ENCODE data around the gene AFMID.

The AFMID gene

DNA sequence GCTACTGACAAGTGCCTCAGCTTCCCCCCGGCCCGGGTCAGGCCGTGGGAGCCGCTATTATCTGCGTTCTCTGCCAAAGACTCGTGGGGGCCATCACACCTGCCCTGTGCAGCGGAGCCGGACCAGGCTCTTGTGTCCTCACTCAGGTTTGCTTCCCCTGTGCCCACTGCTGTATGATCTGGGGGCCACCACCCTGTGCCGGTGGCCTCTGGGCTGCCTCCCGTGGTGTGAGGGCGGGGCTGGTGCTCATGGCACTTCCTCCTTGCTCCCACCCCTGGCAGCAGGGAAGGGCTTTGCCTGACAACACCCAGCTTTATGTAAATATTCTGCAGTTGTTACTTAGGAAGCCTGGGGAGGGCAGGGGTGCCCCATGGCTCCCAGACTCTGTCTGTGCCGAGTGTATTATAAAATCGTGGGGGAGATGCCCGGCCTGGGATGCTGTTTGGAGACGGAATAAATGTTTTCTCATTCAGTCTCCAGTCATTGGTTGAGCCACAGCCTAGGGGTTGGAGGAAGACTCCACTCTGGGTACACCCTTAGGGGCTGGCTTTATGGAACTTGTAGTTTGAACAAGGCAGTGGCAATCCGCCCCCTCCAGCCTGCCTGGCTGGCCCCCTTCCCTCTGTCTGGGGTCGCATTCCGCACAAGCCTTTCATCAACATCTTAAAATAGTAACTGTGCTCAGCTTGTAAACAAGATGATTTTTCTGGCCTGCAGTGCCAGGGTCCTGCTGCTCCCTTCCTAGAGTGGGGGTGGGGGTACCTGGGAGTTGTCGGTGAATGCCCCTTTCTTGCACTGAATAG lies 14.7 kb upstream of the AFMID start:
- TF ChIP-seq, protein P1, sequence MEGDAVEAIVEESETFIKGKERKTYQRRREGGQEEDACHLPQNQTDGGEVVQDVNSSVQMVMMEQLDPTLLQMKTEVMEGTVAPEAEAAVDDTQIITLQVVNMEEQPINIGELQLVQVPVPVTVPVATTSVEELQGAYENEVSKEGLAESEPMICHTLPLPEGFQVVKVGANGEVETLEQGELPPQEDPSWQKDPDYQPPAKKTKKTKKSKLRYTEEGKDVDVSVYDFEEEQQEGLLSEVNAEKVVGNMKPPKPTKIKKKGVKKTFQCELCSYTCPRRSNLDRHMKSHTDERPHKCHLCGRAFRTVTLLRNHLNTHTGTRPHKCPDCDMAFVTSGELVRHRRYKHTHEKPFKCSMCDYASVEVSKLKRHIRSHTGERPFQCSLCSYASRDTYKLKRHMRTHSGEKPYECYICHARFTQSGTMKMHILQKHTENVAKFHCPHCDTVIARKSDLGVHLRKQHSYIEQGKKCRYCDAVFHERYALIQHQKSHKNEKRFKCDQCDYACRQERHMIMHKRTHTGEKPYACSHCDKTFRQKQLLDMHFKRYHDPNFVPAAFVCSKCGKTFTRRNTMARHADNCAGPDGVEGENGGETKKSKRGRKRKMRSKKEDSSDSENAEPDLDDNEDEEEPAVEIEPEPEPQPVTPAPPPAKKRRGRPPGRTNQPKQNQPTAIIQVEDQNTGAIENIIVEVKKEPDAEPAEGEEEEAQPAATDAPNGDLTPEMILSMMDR (IDR thresholded peaks at IDR 0.05; ENCODE audit: low read depth, low read length): no peak
- no peak for DNase-seq (ENCODE audit: extremely low read depth, low read depth)

DNA sequence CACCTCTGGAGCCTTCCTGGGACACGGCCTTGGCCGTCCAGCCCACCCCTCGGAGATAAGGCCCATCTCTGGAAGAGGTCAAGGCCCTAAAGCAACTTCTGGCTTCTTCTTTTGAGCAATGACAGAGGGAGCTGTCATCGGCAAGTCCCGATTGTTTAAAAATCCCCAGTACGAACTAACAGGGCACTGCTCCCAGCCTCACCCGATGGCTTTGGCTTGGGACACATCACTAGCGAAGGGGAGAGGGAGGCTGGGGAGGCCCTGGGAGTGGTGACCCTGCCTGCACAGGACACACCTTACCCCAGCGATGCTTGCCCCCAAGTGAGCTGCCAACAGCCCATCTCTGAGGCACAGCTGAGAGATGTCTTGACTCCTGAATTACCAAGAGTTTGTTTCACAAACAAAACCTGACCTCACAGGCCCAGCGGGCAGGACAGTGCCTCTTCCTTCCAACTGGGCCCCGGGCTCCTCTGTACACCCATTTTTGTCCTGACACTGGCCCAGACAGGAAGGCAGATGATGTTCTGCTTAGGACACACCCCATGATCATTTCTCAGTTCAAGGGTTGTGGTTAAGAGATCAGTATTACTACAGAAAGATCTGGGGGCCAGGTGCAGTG lies 14.0 kb upstream of the AFMID start:
- DNase-seq (ENCODE audit: extremely low read depth, low read depth): no peak
- TF ChIP-seq, protein P1 (IDR thresholded peaks at IDR 0.05; ENCODE audit: low read depth, low read length): no peak

DNA sequence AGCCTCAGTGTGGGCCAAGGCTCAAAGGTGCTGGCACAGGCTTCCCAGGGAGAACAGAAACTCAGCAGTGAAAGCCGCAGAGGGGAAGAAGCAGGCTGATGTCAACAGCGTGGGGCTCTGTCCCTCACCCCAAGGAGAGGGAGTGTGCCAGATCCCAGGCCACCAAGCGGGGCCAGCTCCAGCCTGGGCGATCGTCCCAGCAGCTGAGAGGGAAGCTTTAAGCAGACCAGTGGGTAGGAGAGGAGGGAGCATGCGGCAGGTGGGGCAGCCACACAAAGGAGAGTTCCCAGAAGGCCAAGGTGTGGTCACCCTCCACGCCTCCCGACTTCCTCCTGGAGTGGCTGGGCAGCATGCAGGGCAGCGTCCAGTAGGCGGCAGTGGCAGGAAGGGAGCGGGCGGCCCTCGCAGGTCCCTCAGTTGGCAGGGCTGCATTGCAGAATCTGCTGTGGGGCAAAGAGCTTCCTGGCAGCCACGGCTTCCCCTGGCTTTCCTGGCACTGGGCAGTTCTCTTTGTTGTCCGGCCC lies 12.8 kb upstream of the AFMID start:
- DNase-seq (ENCODE audit: extremely low read depth, low read depth): no peak

DNA sequence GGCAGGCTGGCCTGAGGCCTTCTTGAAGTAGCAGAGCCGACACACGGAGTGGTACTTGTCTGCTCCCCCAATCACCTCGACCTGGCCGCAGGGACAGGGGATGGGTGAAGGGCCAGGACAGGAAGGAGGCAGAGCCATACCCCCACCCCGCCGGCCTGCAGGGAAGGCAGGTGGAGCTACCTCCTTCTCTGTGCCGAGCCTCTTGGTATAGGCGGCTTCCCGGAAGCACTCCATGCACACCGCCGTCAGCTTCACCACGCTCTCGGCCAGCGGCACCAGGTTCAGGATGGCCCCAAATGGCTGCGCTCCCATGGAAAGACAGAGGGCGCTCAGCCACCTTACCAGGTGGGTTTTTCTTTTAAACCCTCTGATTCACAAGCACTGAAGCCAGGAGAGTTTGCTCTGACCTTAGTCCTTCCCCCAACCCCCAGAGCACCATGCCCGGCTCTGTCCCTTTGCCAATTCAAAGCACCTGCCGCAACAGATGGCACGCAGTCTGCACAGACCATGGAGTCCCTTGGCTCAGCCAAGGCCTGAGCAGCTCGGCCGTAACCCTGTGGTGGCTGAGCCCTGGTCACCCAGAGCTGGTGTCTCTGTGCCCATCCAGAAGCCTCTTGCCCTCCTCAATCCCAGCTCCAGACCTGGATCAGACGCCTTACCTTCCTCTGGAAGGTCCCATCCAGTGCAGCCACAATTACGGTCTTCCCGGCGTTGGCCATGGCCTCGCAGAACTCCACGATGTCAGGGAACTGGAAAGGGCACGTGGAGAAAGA lies 12.1 kb upstream of the AFMID start:
- DNase-seq (ENCODE audit: extremely low read depth, low read depth): no peak

More for the DNA sequence above, 12.8 kb upstream of the AFMID start:
- TF ChIP-seq, protein P1 (IDR thresholded peaks at IDR 0.05; ENCODE audit: low read depth, low read length): no peak

DNA sequence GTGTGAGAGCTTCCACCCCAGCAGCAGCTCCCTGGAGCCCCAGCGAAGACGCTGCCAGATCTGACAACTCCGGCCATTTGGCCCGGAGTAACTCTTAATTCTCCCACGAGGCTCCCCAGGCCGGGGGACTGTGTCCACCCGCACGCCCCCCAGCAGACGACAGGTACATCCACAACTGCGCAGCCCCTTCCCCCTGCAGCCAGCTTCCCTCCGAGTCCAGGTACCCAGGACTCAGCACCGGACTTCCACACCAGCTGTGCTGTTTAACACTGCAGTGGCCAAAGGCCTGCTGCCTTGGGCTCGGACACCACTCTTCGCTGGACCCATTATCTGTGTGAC lies 11.6 kb upstream of the AFMID start:
- DNase-seq (ENCODE audit: extremely low read depth, low read depth): no peak
- TF ChIP-seq, protein P1 (IDR thresholded peaks at IDR 0.05; ENCODE audit: low read depth, low read length): no peak

More for the DNA sequence above, 12.1 kb upstream of the AFMID start:
- TF ChIP-seq, protein P1 (IDR thresholded peaks at IDR 0.05; ENCODE audit: low read depth, low read length): no peak

DNA sequence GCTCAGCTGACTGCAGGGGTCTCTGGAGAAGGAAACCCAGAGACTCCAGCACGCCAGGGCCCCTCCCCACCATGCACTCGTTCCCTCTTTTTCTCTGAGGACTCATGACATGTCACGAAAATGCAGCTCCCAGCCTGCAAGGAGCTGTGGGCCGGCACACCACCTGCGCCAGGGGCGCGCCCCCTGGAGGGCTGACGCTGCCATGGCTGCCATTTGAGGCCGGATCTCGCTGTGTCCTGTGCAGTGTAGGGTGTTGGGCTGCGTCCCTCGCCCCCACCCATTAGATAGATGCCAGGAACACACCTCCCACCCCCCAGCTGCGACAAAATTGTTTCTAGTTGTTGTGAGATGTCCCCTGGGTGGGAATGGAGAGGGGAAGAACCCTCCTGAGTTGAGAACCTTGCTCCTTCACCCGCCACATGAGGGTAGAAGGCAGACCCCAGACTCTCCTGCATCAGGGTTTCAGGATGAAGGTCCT lies 10.6 kb upstream of the AFMID start:
- DNase-seq (ENCODE audit: extremely low read depth, low read depth): no peak
- TF ChIP-seq, protein P1 (IDR thresholded peaks at IDR 0.05; ENCODE audit: low read depth, low read length): peak; percentile 86

Data from AG09319 (cell line).